CD4-positive, alpha-beta T cell (primary cell): Measurements from ENCODE around the gene WDR91. TPM values are rescaled to one million over a fixed set of nuclear protein-coding genes. Genes with fewer than 3 reads are reported as not detected.

Experiments
- ATAC-seq: fragments of 200-7000 bp; cut with Tn5 transposase; one replicate; pipeline ENCODE4 v1.10.0; 2022; ENCODE audit warnings: mild to moderate bottlenecking; ENCODE audit not compliant: poor library complexity
- CTCF ChIA-PET: fragments of 350-600 bp; sonication (Branson Sonifier 250); formaldehyde crosslinking; loops from one replicate; lab custom pipeline; 2021; ENCODE audit warnings: antibody characterized with exemption, inconsistent platforms; lab: Charles Lee
- POLR2A ChIA-PET: fragments of 350-600 bp; sonication (Branson Sonifier 250); formaldehyde crosslinking; loops from one replicate; lab custom pipeline; 2021; ENCODE audit warnings: antibody characterized with exemption, inconsistent platforms; lab: Charles Lee
- DNase-seq, 14 experiments: peaks; one replicate each; pipeline ENCODE4 v3.0.0-alpha.2; 2013 to 2020; ENCODE audit warnings: mixed read lengths in 2 of 14
- H3K27ac ChIP-seq, 2 donors: one replicate each; pipeline versions ENCODE4 v1.5.1 to v1.7.0; 2013; ENCODE audit warnings: low read length in 2 of 2, low read depth in 1 of 2, mild to moderate bottlenecking in 1 of 2
- H3K27me3 ChIP-seq, 2 experiments: 1 replicate in 1 of 2; 2 replicates in 1 of 2; pipeline versions ENCODE4 v1.6.1 to v1.7.0; 2013; ENCODE audit warnings: low read length in 2 of 2, control low read depth in 1 of 2, mild to moderate bottlenecking in 1 of 2, moderate library complexity in 1 of 2; ENCODE audit not compliant: insufficient read depth in 2 of 2, control insufficient read depth in 1 of 2
- H3K36me3 ChIP-seq: one replicate; pipeline ENCODE4 v1.6.1; 2013; ENCODE audit warnings: low read length, control low read depth; ENCODE audit not compliant: insufficient read depth
- H3K4me1 ChIP-seq: one replicate; pipeline ENCODE4 v1.6.1; 2013; ENCODE audit warnings: low read length, control low read depth; ENCODE audit not compliant: insufficient read depth
- H3K4me3 ChIP-seq: one replicate; pipeline ENCODE4 v1.5.1; 2013; ENCODE audit warnings: mild to moderate bottlenecking, low read length, moderate library complexity
- H3K9me3 ChIP-seq, 2 experiments: 1 replicate in 1 of 2; 2 replicates in 1 of 2; pipeline versions ENCODE4 v1.6.1 to v1.7.0; 2013; ENCODE audit warnings: low read length in 2 of 2, mild to moderate bottlenecking in 2 of 2, control low read depth in 1 of 2, moderate library complexity in 1 of 2; ENCODE audit not compliant: control insufficient read depth in 1 of 2, insufficient read depth in 1 of 2
- H3K27ac Mint-ChIP-seq: one replicate; pipeline ENCODE4 v1.8.0; 2020; ENCODE audit warnings: mixed read lengths
- H3K27me3 Mint-ChIP-seq: one replicate; pipeline ENCODE4 v1.8.0; 2021; ENCODE audit warnings: mixed read lengths
- H3K36me3 Mint-ChIP-seq: one replicate; pipeline ENCODE4 v1.8.0; 2021; ENCODE audit warnings: low read depth, mixed read lengths
- H3K4me1 Mint-ChIP-seq: one replicate; pipeline ENCODE4 v1.8.0; 2021; ENCODE audit warnings: low read depth, mixed read lengths
- H3K4me3 Mint-ChIP-seq: one replicate; pipeline ENCODE4 v1.8.0; 2020; ENCODE audit warnings: mild to moderate bottlenecking, mixed read lengths
- H3K9me3 Mint-ChIP-seq: one replicate; pipeline ENCODE4 v1.8.0; 2020; ENCODE audit warnings: mixed read lengths
- CTCF ChIP-seq: fragments of 200-600 bp; IDR thresholded peaks from one replicate; pipeline ENCODE4 v1.8.0; 2022; ENCODE audit warnings: antibody characterized with exemption, mild to moderate bottlenecking
- intact Hi-C, 2 experiments: fragments of 100-400 bp; cut with DNase I in 1 of 2; cut with micrococcal nuclease in 1 of 2; formaldehyde crosslinking; loops; one replicate each; pipeline versions ENCODE4 v1.15.1 to v1.9.0; 2023 to 2025; cut with DNase I, micrococcal nuclease
- total RNA-seq, 174 experiments: library from RNA in 2 of 174; stranded (reverse) in 2 of 174; gene quantifications; one replicate each; pipeline ENCODE4 v1.2.3 and lab custom pipeline; 2021 to 2026

Gene WDR91
- total RNA-seq, 2 experiments from 2014 or later, result 39.9 to 41.7 TPM

GRCh38 chr7:135160858-135161653 is 50.3 kb downstream of the WDR91 start:
- no peak for ATAC-seq
- Histone ChIP-seq H3K9me3 (peaks cover 14 to 17% of the 10 kb centered on the region in 2 experiments), H3K4me1 (peaks cover 32% of the 10 kb centered on the region), H3K36me3 (peaks cover 44% of the 10 kb centered on the region), H3K4me3 (no peak overlapping the region), H3K27ac (no peak overlapping the region), H3K27me3 (no peaks in the 10 kb centered on the region)
- Mint-ChIP-seq H3K4me3 (no peak overlapping the region), H3K27ac (peak overlapping the region; percentile 29), H3K4me1 (peaks cover 35% of the 10 kb centered on the region), H3K9me3 (peaks cover 13% of the 10 kb centered on the region), H3K36me3 (peaks cover 92% of the 10 kb centered on the region), H3K27me3 (no peaks in the 10 kb centered on the region)
- no peak for DNase-seq
- ChIA-PET CTCF (interaction anchor here (0.8 to 2.4 kb wide), 3 partner anchors 9 to 175 kb away, joined by 3 to 19 read pairs (median 5); partner anchors contain the start of genes AGBL3, CYREN and TMEM140), POLR2A (interaction anchor here (0.9 to 1.8 kb wide), 3 partner anchors 9 to 13 kb away, joined by 3 to 7 read pairs (median 5); partner anchors contain the start of genes CYREN and TMEM140)
- no peak for TF ChIP-seq CTCF
- intact Hi-C loops, result loop anchor here in 1 of 2 experiments (10.0 kb wide), 3 partner anchors 296 to 706 kb away; partner anchors contain the start of genes AKR1B1 and STMP1

- no peak overlapping the region for H3K4me3 ChIP-seq
- no peaks in the 10 kb centered on the region for H3K27me3 Mint-ChIP-seq
- TF ChIP-seq CTCF, result no peak
- H3K4me1 ChIP-seq, result peaks cover 32% of the 10 kb centered on the region
- intact Hi-C loops, result loop anchor here in 1 of 2 experiments (10.0 kb wide), 3 partner anchors 295 to 705 kb away; partner anchors contain the start of genes AKR1B1 and STMP1
- H3K27ac ChIP-seq, result no peak overlapping the region
- ChIA-PET CTCF (interaction anchor here (0.8 to 2.4 kb wide), 3 partner anchors 9 to 174 kb away, joined by 3 to 19 read pairs (median 5); partner anchors contain the start of genes AGBL3, CYREN and TMEM140), POLR2A (interaction anchor here (0.9 to 1.8 kb wide), 3 partner anchors 9 to 12 kb away, joined by 3 to 7 read pairs (median 5); partner anchors contain the start of genes CYREN and TMEM140)
- peaks cover 92% of the 10 kb centered on the region for H3K36me3 Mint-ChIP-seq
- no peak for ATAC-seq
- peaks cover 34% of the 10 kb centered on the region for H3K4me1 Mint-ChIP-seq
- H3K9me3 Mint-ChIP-seq, result peaks cover 17% of the 10 kb centered on the region
- no peaks in the 10 kb centered on the region for H3K27me3 ChIP-seq
- H3K9me3 ChIP-seq, result peaks cover 14 to 25% of the 10 kb centered on the region in 2 experiments
- peak in 1 of 14 experiments; percentile 47 for DNase-seq
- peaks cover 43% of the 10 kb centered on the region for H3K36me3 ChIP-seq
- H3K27ac Mint-ChIP-seq, result peak overlapping the region; percentile 29
- H3K4me3 Mint-ChIP-seq, result no peak overlapping the region
These were observed 51.0 kb downstream of the WDR91 start for GRCh38 chr7:135160098-135160857.
